ENCODE data around the gene PIGK.

The PIGK gene

DNA sequence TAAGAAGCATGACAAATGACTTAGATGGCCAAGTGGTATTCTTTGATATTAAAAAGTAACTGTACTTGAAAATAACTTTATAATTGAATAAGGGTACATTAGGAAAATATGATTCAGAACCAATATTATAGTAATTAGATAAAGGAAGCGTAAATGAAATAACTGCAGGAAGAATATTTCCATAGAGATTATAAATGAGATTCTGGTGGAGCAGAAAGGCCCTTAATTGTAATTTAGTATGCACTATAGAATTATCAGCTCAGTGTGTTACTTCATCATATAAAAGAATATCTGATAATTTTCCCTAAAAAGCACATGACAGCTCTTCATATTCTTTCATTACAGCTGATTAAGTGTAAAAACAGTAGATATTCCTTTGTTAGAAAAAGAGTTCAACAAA, 171.7 kb downstream of the PIGK start:
- TF ChIP-seq, protein P1, sequence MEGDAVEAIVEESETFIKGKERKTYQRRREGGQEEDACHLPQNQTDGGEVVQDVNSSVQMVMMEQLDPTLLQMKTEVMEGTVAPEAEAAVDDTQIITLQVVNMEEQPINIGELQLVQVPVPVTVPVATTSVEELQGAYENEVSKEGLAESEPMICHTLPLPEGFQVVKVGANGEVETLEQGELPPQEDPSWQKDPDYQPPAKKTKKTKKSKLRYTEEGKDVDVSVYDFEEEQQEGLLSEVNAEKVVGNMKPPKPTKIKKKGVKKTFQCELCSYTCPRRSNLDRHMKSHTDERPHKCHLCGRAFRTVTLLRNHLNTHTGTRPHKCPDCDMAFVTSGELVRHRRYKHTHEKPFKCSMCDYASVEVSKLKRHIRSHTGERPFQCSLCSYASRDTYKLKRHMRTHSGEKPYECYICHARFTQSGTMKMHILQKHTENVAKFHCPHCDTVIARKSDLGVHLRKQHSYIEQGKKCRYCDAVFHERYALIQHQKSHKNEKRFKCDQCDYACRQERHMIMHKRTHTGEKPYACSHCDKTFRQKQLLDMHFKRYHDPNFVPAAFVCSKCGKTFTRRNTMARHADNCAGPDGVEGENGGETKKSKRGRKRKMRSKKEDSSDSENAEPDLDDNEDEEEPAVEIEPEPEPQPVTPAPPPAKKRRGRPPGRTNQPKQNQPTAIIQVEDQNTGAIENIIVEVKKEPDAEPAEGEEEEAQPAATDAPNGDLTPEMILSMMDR (IDR thresholded peaks at IDR 0.05; ENCODE audit: extremely low read depth, insufficient read depth, missing control alignments) = no peak
- in situ Hi-C loops (cut with MboI; ENCODE audit: low pct_unique_long_range_greater_than_20kb, low sequenced_read_pairs, unreplicated experiment) = no loop called here
- DNase-seq (ENCODE audit: low spot score) = no peak

DNA sequence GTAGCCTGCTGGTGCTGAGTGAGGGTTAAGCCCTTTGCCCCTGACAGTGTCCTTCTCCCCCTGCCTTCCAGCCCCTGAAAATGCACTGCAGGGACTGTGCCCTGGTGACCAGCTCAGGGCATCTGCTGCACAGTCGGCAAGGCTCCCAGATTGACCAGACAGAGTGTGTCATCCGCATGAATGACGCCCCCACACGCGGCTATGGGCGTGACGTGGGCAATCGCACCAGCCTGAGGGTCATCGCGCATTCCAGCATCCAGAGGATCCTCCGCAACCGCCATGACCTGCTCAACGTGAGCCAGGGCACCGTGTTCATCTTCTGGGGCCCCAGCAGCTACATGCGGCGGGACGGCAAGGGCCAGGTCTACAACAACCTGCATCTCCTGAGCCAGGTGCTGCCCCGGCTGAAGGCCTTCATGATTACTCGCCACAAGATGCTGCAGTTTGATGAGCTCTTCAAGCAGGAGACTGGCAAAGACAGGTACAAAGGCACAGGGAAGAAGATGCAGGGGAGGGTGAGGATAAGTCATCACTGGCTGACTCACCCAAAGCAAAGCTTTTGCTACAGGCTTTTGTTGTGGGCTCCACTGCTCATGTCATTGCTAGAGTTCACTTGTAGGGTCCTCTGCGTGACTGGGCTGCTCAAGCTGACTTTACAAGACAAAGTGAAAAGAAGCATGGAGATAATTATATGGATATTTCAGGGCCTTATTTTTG, 174.9 kb downstream of the PIGK start:
- TF ChIP-seq, protein P1 (IDR thresholded peaks at IDR 0.05; ENCODE audit: extremely low read depth, insufficient read depth, missing control alignments) = no peak
- in situ Hi-C loops (cut with MboI; ENCODE audit: low pct_unique_long_range_greater_than_20kb, low sequenced_read_pairs, unreplicated experiment) = no loop called here
- no peak for DNase-seq (ENCODE audit: low spot score)

DNA sequence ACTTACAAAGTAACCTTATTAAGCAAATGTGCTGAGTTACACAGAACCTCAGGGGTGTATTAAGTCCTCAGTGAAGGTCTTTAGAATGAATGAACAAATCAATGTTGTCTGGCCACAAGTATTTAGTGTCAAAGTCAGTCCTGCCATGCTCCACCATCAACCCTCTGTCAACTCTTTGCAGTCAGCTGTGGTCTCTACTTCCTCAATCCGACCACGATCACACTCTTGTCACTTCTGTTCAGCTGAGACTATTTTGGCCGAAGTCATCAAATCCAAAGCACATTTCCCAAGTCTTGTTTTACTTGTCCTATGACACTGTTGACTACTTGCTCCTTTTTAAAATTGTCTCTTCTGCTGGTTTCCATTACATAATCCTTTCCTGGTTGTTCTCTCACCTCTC, 178.4 kb downstream of the PIGK start:
- TF ChIP-seq, protein P1 (IDR thresholded peaks at IDR 0.05; ENCODE audit: extremely low read depth, insufficient read depth, missing control alignments) = no peak
- DNase-seq (ENCODE audit: low spot score) = no peak
- in situ Hi-C loops (cut with MboI; ENCODE audit: low pct_unique_long_range_greater_than_20kb, low sequenced_read_pairs, unreplicated experiment) = no loop called here

DNA sequence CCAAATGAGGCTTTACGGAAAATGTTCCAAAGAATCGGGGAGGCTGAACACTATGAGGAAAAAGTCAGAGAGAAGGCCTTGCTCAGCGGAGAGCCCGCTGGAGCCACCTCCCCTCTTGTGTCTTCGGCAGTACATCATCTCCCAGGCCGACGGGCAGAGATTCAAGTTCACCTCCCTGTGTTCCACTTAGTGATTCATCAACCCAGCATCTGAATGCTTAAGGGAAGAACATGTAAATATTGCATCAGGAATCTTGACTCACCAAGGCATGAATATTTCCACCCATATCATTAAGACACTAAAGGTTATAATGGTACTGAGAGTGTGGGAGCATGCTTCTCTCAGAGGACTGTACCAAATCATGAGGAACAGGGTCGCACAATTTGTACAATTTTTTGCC, 179.5 kb downstream of the PIGK start:
- DNase-seq (ENCODE audit: low spot score) = no peak
- in situ Hi-C loops (cut with MboI; ENCODE audit: low pct_unique_long_range_greater_than_20kb, low sequenced_read_pairs, unreplicated experiment) = no loop called here
- TF ChIP-seq, protein P1 (IDR thresholded peaks at IDR 0.05; ENCODE audit: extremely low read depth, insufficient read depth, missing control alignments) = no peak

DNA sequence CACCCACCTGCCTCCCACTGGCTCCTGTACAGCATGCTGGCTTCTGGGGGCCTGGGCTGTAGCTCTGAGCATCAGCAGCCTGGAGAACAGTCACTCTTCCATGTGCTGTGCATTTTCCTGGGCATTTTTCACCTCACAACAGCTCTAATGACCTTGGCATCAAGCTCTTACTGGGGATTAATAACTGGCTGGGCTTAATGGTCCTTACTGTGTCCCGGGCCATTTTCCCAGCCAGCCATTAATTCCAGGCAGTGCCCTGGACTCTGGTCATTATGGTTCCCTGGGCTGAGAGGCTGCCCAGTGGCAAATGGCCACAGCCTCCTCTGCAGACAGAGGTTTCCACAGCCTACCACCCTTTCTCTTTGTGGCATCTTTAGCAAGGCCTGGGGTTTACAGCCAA, 180.1 kb downstream of the PIGK start:
- no peak for DNase-seq (ENCODE audit: low spot score)
- in situ Hi-C loops (cut with MboI; ENCODE audit: low pct_unique_long_range_greater_than_20kb, low sequenced_read_pairs, unreplicated experiment) = no loop called here
- TF ChIP-seq, protein P1 (IDR thresholded peaks at IDR 0.05; ENCODE audit: extremely low read depth, insufficient read depth, missing control alignments) = no peak

All from GM13977 (cell line).